GM23338 (cell line): ENCODE results near the gene SCN4A. TPM values are rescaled to one million over a fixed set of nuclear protein-coding genes. Genes with fewer than 3 reads are reported as not detected.

Experiments used
- ATAC-seq: fragments of 200-7000 bp; cut with Tn5 transposase; 3 replicates; pipeline ENCODE4 v1.9.1; 2020
- DNase-seq: peaks from one replicate; pipeline ENCODE4 v3.0.0-alpha.2; 2015; ENCODE audit warnings: low spot score
- H2AFZ ChIP-seq: fragments of 200-600 bp; sonication (generic); 2 replicates; pipeline ENCODE4 v1.8.0; 2016; ENCODE audit warnings: antibody characterized with exemption, mild to moderate bottlenecking, moderate library complexity
- H3F3A ChIP-seq: fragments of 200-600 bp; sonication (generic); replicated peaks from 2 replicates; pipeline ENCODE4 v1.8.0; 2017; ENCODE audit warnings: antibody characterized with exemption, mixed run types, low read depth
- H3K27ac ChIP-seq: fragments of 200-600 bp; sonication (generic); 2 replicates; pipeline ENCODE4 v1.6.1; 2016; ENCODE audit warnings: low read depth
- H3K27me3 ChIP-seq: fragments of 200-600 bp; sonication (generic); 2 replicates; pipeline ENCODE4 v1.8.0; 2016; ENCODE audit warnings: mild to moderate bottlenecking, mixed run types, moderate library complexity; ENCODE audit not compliant: insufficient read depth
- H3K36me3 ChIP-seq: fragments of 200-600 bp; sonication (generic); 2 replicates; pipeline ENCODE4 v1.8.0; 2016; ENCODE audit warnings: mild to moderate bottlenecking; ENCODE audit not compliant: insufficient read depth
- H3K4me1 ChIP-seq: fragments of 200-600 bp; sonication (generic); 2 replicates; pipeline ENCODE4 v1.8.0; 2016; ENCODE audit warnings: mild to moderate bottlenecking, moderate library complexity; ENCODE audit not compliant: insufficient read depth
- H3K4me2 ChIP-seq: fragments of 200-600 bp; sonication (generic); 2 replicates; pipeline ENCODE4 v1.7.1; 2017; ENCODE audit warnings: mixed run types
- H3K4me3 ChIP-seq: fragments of 200-600 bp; sonication (generic); 2 replicates; pipeline ENCODE4 v1.6.1; 2016; ENCODE audit warnings: mixed run types
- H3K79me2 ChIP-seq: fragments of 200-600 bp; sonication (generic); replicated peaks from 2 replicates; pipeline ENCODE4 v1.8.0; 2017; ENCODE audit warnings: mild to moderate bottlenecking; ENCODE audit not compliant: insufficient read depth
- H3K9me2 ChIP-seq: fragments of 200-600 bp; sonication (generic); 2 replicates; pipeline ENCODE4 v1.8.0; 2017; ENCODE audit not compliant: insufficient read depth
- H4K20me1 ChIP-seq: fragments of 200-600 bp; sonication (generic); replicated peaks from 2 replicates; pipeline ENCODE4 v1.8.0; 2017; ENCODE audit warnings: mild to moderate bottlenecking; ENCODE audit not compliant: insufficient read depth
- H3K27ac Mint-ChIP-seq: 2 replicates; pipeline ENCODE4 v1.8.0; 2020; ENCODE audit warnings: inconsistent platforms, mild to moderate bottlenecking, moderate library complexity, mixed read lengths
- H3K27me3 Mint-ChIP-seq: 3 replicates; pipeline ENCODE4 v1.8.0; 2022; ENCODE audit warnings: low read depth, mild to moderate bottlenecking, moderate library complexity, mixed read lengths, inconsistent platforms; ENCODE audit not compliant: insufficient read depth, poor library complexity
- H3K36me3 Mint-ChIP-seq: 3 replicates; pipeline ENCODE4 v1.8.0; 2021; ENCODE audit warnings: low read depth, mild to moderate bottlenecking, inconsistent platforms, moderate library complexity, mixed read lengths
- H3K4me1 Mint-ChIP-seq: 3 replicates; pipeline ENCODE4 v1.8.0; 2020; ENCODE audit warnings: mild to moderate bottlenecking, inconsistent platforms, mixed read lengths
- H3K4me3 Mint-ChIP-seq: 3 replicates; pipeline ENCODE4 v1.8.0; 2021; ENCODE audit warnings: moderate library complexity, mild to moderate bottlenecking, inconsistent platforms, mixed read lengths
- H3K9me3 Mint-ChIP-seq: 3 replicates; pipeline ENCODE4 v1.8.0; 2020; ENCODE audit warnings: moderate library complexity, mild to moderate bottlenecking, inconsistent platforms, mixed read lengths
- CREB1 ChIP-seq: fragments of 250-450 bp; sonication (Bioruptor Pico); IDR thresholded peaks from 2 replicates; pipeline ENCODE4 v1.5.0; 2020; ENCODE audit warnings: low read depth, mild to moderate bottlenecking, moderate library complexity
- EZH2 ChIP-seq: fragments of 200-600 bp; sonication (generic); IDR thresholded peaks from one replicate; pipeline ENCODE4 v1.8.0; 2017; ENCODE audit warnings: antibody characterized with exemption, mild to moderate bottlenecking, low read depth; ENCODE audit not compliant: unreplicated experiment
- EZH2phosphoT487 ChIP-seq: fragments of 200-600 bp; sonication (generic); IDR thresholded peaks from one replicate; pipeline ENCODE4 v1.8.1; 2018; ENCODE audit warnings: antibody characterized with exemption; ENCODE audit not compliant: unreplicated experiment
- JUNB ChIP-seq: IDR thresholded peaks from one replicate; pipeline ENCODE4 v1.6.1; 2016; ENCODE audit warnings: antibody characterized with exemption; ENCODE audit not compliant: unreplicated experiment
- POLR2AphosphoS5 ChIP-seq: IDR thresholded peaks from 2 replicates; pipeline ENCODE4 v1.6.1; 2016; ENCODE audit warnings: antibody characterized with exemption, low read depth
- STAT1 ChIP-seq: IDR thresholded peaks from one replicate; pipeline ENCODE4 v1.6.1; 2016; ENCODE audit warnings: antibody characterized with exemption; ENCODE audit not compliant: unreplicated experiment
- ZNF114 ChIP-seq: fragments of 250-450 bp; sonication (Bioruptor Pico); IDR thresholded peaks from 2 replicates; pipeline ENCODE4 v1.5.0; 2020; ENCODE audit warnings: mild to moderate bottlenecking, moderate library complexity
- ZNF331 ChIP-seq: fragments of 250-450 bp; sonication (Bioruptor Pico); IDR thresholded peaks from 2 replicates; pipeline ENCODE4 v1.5.0; 2020; ENCODE audit warnings: low read depth, mild to moderate bottlenecking, moderate library complexity
- ZNF462 ChIP-seq: fragments of 250-450 bp; sonication (Bioruptor Pico); IDR thresholded peaks from 2 replicates; pipeline ENCODE4 v1.5.0; 2020; ENCODE audit warnings: mild to moderate bottlenecking, moderate library complexity
- polyA plus RNA-seq: library from polyadenylated mRNA; unstranded; fragments of >200 nt; fragmentation: Nextera tagmentation; extraction: Ambion mirVana; gene quantifications from 2 replicates; pipeline ENCODE4 v1.2.1, GENCODE V29; 2016
- total RNA-seq: library from RNA; depleted of rRNA; stranded (reverse); fragments of >200 nt; shearing (Covaris generic); gene quantifications from 2 replicates; pipeline ENCODE4 v1.2.3, GENCODE V29; 2014
- TF ChIP-seq, protein P1 (sequence below): IDR thresholded peaks from 2 replicates; pipeline ENCODE4 v1.6.1; 2016; ENCODE audit warnings: antibody characterized with exemption

SCN4A gene
- total and polyA plus RNA-seq, 2 experiments from 2014 or later = 2.3 to 7.9 TPM

- no peak for TF ChIP-seq ZNF462 (CRISPR knock-in tag)
- no peak for TF ChIP-seq ZNF331
- no peak for TF ChIP-seq EZH2
- no peak for TF ChIP-seq EZH2phosphoT487
- no peak for TF ChIP-seq ZNF114 (CRISPR knock-in tag)
- no peak for TF ChIP-seq POLR2AphosphoS5
- TF ChIP-seq CREB1 (CRISPR knock-in tag) = no peak
Observed at GRCh38 chr17:63927464-63928171, 45.1 kb downstream of the SCN4A start (continued).

DNA sequence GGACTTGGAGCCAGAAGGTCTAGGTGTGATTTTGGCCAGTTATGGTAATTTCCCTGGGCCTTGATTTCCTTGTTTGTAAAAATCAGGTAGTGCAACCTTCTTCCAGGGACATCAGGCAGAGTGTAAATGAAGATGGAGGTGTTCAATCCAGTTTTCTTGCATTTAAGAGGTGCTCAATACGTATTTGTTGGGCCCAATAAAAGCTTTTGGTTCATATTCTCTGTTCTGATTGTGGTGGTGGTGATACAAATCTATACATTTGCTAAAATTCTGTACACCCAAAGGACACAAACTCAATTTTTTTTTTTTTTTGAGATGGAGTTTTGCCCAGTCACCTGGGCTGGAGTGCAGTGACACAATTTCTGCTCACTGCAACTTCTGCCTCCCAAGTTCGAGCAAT, 46.6 kb downstream of the SCN4A start:
- 0 out of 2 replicates have a peak, but pooled peaks cover 5% of the 10 kb centered on the region for H3K4me1 ChIP-seq
- no peaks in the 10 kb centered on the region for H3K9me3 Mint-ChIP-seq
- peaks cover 6% of the 10 kb centered on the region for H3K4me1 Mint-ChIP-seq
- no peak overlapping the region for H3K4me3 Mint-ChIP-seq
- no peak overlapping the region for H3K27ac Mint-ChIP-seq
- no peaks in the 10 kb centered on the region for H3F3A ChIP-seq
- H2AFZ ChIP-seq = no peak overlapping the region
- H3K4me2 ChIP-seq = no peak overlapping the region
- no peaks in the 10 kb centered on the region for H4K20me1 ChIP-seq
- H3K4me3 ChIP-seq = no peak overlapping the region
- H3K36me3 ChIP-seq = no peaks in the 10 kb centered on the region
- no peaks in the 10 kb centered on the region for H3K9me2 ChIP-seq
- H3K36me3 Mint-ChIP-seq = no peaks in the 10 kb centered on the region
- DNase-seq (no peak), ATAC-seq (no peak)
- H3K27me3 Mint-ChIP-seq = peaks cover 9% of the 10 kb centered on the region
- H3K79me2 ChIP-seq = no peaks in the 10 kb centered on the region
- no peak overlapping the region for H3K27ac ChIP-seq
- H3K27me3 ChIP-seq = no peaks in the 10 kb centered on the region
- TF ChIP-seq ZNF114 (CRISPR knock-in tag) = no peak
- TF ChIP-seq JUNB = no peak
- TF ChIP-seq POLR2AphosphoS5 = no peak
- TF ChIP-seq ZNF331 = no peak
- TF ChIP-seq STAT1 = no peak
- TF ChIP-seq, protein P1, sequence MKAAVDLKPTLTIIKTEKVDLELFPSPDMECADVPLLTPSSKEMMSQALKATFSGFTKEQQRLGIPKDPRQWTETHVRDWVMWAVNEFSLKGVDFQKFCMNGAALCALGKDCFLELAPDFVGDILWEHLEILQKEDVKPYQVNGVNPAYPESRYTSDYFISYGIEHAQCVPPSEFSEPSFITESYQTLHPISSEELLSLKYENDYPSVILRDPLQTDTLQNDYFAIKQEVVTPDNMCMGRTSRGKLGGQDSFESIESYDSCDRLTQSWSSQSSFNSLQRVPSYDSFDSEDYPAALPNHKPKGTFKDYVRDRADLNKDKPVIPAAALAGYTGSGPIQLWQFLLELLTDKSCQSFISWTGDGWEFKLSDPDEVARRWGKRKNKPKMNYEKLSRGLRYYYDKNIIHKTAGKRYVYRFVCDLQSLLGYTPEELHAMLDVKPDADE = no peak
- no peak for TF ChIP-seq EZH2
